Measurements from ENCODE around the gene SLC18B1. TPM values are rescaled to one million over a fixed set of nuclear protein-coding genes. Genes with fewer than 3 reads are reported as not detected.

Gene SLC18B1
- total RNA-seq, 2 donors from 2014 or later: 3.2 to 3.9 TPM

DNA sequence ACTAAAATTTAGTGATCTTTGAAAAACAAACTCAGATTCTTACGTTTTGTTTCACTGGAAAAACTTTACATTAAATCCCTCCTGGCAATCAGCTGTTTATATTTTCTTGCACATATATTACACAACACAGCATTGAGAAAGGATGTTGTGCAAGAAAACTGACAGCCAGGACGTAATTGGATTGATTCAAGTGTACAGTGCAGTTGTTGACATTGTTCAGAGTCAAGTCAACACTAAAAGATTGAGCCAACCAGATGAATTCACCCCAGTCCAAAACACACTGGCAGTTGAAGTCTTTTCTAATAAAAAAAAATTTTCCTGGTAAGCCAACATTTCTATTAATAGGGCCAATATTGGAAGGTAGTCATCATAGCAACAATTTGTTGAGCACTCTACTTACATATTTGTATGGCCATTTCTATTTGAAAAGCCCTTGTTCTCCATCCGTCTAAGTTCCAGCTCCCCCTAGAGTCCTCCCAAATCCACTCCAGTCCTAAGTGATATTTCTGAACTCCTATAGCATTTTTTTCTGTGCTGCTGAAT is 63.7 kb downstream of the SLC18B1 start:
- Histone ChIP-seq H3K4me3 (no peak overlapping the region), H3K9me3 (no peaks in the 10 kb centered on the region), H3K36me3 (no peaks in the 10 kb centered on the region), H3K4me1 (no peaks in the 10 kb centered on the region), H3K27me3 (no peaks in the 10 kb centered on the region), H3K27ac (no peak overlapping the region)
- no peak for DNase-seq (ENCODE audit: low spot score)
- TF ChIP-seq, protein P1, sequence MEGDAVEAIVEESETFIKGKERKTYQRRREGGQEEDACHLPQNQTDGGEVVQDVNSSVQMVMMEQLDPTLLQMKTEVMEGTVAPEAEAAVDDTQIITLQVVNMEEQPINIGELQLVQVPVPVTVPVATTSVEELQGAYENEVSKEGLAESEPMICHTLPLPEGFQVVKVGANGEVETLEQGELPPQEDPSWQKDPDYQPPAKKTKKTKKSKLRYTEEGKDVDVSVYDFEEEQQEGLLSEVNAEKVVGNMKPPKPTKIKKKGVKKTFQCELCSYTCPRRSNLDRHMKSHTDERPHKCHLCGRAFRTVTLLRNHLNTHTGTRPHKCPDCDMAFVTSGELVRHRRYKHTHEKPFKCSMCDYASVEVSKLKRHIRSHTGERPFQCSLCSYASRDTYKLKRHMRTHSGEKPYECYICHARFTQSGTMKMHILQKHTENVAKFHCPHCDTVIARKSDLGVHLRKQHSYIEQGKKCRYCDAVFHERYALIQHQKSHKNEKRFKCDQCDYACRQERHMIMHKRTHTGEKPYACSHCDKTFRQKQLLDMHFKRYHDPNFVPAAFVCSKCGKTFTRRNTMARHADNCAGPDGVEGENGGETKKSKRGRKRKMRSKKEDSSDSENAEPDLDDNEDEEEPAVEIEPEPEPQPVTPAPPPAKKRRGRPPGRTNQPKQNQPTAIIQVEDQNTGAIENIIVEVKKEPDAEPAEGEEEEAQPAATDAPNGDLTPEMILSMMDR (IDR thresholded peaks at IDR 0.05): no peak

DNA sequence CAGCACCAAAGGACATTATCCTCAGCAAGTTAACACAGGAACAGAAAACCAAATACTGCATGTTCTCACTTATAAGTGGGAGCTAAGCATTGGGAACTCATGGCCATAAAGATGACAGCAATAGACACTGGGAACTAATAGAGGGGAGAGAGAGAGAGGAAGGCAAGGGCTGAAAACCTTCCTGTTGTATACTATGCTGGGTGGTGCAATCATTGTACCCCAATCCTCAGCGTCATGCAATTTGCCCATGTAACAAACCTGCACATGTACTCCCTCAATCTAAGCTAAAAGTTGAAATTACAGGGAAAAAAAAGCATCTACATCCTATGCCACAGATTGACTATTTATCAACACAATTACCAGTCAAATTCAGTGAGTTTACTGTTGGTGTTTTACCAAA is 64.6 kb downstream of the SLC18B1 start:
- TF ChIP-seq, protein P1 (IDR thresholded peaks at IDR 0.05): no peak
- no peak overlapping the region for H3K27ac ChIP-seq
- no peaks in the 10 kb centered on the region for H3K9me3 ChIP-seq
- H3K36me3 ChIP-seq: no peaks in the 10 kb centered on the region
- H3K4me3 ChIP-seq: no peak overlapping the region
- H3K4me1 ChIP-seq: no peaks in the 10 kb centered on the region
- H3K27me3 ChIP-seq: no peaks in the 10 kb centered on the region
- no peak for DNase-seq (ENCODE audit: low spot score)

DNA sequence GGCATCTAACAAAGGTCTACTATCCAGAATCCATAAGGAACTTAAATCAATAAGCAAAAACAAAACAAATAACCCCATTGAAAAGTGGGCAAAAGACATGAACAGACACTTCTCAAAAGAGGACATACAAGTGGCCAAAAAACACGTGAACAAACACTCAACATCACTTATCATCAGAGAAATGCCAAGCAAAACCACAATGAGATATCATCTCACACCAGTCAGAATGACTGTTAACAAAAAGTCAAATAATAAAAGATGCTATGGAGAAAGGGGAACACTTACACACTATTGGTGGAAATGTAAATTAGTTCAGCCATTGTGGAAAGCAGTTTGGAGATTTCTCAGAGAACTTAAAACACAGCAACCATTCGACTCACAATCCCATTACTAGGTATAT is 65.2 kb downstream of the SLC18B1 start:
- Histone ChIP-seq H3K27me3 (no peaks in the 10 kb centered on the region), H3K4me1 (no peaks in the 10 kb centered on the region), H3K27ac (no peak overlapping the region), H3K4me3 (no peak overlapping the region), H3K9me3 (no peaks in the 10 kb centered on the region), H3K36me3 (no peaks in the 10 kb centered on the region)
- DNase-seq (ENCODE audit: low spot score): no peak
- TF ChIP-seq, protein P1 (IDR thresholded peaks at IDR 0.05): no peak

DNA sequence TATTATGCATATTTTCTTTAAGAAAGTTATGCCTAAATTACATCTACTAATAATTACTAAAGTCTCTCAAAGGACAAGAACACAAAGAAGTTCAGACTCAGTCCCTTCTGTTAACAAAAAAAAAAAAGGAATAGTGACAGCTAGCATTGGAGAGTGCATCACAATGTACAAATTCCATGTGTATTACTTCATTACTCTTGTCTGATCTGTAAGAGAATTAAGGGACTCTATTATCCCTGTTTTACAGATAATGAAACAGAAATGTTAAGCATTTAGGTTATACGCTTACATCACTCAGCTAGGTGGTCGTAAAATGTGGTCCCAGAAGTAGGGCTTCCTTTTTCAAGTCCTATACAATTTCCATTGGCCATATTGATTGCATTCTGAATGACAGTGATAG is 67.4 kb downstream of the SLC18B1 start:
- no peak for DNase-seq (ENCODE audit: low spot score)
- TF ChIP-seq, protein P1 (IDR thresholded peaks at IDR 0.05): no peak
- Histone ChIP-seq H3K27me3 (no peaks in the 10 kb centered on the region), H3K9me3 (no peaks in the 10 kb centered on the region), H3K27ac (no peak overlapping the region), H3K4me1 (no peaks in the 10 kb centered on the region), H3K36me3 (no peaks in the 10 kb centered on the region), H3K4me3 (no peak overlapping the region)

DNA sequence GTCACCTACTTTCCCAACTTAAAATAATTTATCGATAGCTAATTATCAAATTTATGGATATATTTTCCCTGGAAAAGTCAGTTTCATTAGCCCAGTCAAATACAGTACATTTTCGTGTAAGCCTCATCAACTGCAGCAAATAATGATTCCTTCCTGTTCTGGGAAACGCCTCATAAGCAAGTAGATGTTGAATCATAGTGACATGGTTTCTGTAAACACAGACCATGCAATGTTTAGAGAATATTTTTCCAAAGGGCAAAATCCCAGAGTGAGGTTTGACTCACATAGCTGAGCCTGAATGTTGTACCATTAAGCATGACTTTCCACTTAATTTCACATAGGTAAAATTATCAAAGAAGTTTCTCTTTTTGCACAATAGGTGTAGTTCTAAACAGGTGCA is 67.9 kb downstream of the SLC18B1 start:
- H3K9me3 ChIP-seq: no peaks in the 10 kb centered on the region
- DNase-seq (ENCODE audit: low spot score): no peak
- TF ChIP-seq, protein P1 (IDR thresholded peaks at IDR 0.05): no peak
- H3K27ac ChIP-seq: no peak overlapping the region
- no peaks in the 10 kb centered on the region for H3K4me1 ChIP-seq
- no peak overlapping the region for H3K4me3 ChIP-seq
- no peaks in the 10 kb centered on the region for H3K27me3 ChIP-seq
- H3K36me3 ChIP-seq: no peaks in the 10 kb centered on the region

DNA sequence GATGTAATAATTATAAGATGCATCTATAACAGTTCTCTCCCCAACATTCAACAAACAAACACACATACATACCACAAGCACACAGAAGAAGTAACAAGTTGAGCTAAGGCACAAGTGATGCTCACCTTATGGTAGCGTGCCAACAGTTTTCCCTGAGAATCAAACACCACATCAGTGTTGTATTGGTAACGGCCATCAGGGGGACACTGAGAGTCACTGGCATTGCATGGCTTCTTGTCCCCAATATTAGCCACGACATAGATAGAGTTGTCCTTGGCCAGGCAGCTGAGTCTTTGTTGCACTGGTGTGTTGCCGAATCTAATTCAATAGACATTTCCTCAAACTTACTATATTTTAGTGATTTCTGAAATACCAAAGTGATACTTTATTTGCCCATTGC is 69.8 kb downstream of the SLC18B1 start:
- H3K4me3 ChIP-seq: no peak overlapping the region
- no peak for DNase-seq (ENCODE audit: low spot score)
- TF ChIP-seq, protein P1 (IDR thresholded peaks at IDR 0.05): no peak
- no peak overlapping the region for H3K27ac ChIP-seq
- no peaks in the 10 kb centered on the region for H3K9me3 ChIP-seq
- H3K36me3 ChIP-seq: no peaks in the 10 kb centered on the region
- no peaks in the 10 kb centered on the region for H3K4me1 ChIP-seq
- H3K27me3 ChIP-seq: no peaks in the 10 kb centered on the region
